Measurements from ENCODE around the gene TSPEAR.
"Not testable (repeated sequence)": the region's sequence is repeated elsewhere in the genome, so short reads cannot be mapped to it uniquely, and the experiment has no call there.

The TSPEAR gene

GRCh38 chr21:44681861-44682579 is 29.4 kb downstream of the TSPEAR start, which contains the start of gene KRTAP12-1:
Gene KRTAP12-1 (minus strand): TSS chr21:44682163. CDS start chr21:44682123, 40 bp downstream.
- FAIRE-seq, result no peak

DNA sequence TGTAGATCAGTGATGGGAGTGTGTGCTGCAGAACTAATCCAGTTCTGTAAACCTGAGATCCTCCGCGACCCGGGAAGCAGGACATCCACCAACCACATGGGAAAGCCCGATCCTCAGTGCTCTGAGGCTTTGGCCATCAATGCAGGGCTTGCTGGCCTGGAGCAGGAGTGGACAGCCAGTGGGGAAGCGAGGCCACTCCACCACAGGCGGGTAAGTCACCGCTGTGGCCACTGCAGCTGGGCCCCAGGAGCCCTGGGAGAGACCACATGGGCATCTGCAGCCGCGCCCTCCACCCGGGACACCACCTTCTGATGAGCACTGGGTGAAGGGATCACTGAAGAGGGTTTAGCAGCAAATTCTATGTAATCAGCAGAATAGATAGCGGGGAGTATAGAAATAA is 30.2 kb downstream of the TSPEAR start:
- FAIRE-seq, result no peak

- FAIRE-seq, result no peak
Observed at GRCh38 chr21:44677881-44678280, 33.5 kb downstream of the TSPEAR start.

- no peak for FAIRE-seq
Observed at GRCh38 chr21:44671911-44672310, 39.5 kb downstream of the TSPEAR start.

DNA sequence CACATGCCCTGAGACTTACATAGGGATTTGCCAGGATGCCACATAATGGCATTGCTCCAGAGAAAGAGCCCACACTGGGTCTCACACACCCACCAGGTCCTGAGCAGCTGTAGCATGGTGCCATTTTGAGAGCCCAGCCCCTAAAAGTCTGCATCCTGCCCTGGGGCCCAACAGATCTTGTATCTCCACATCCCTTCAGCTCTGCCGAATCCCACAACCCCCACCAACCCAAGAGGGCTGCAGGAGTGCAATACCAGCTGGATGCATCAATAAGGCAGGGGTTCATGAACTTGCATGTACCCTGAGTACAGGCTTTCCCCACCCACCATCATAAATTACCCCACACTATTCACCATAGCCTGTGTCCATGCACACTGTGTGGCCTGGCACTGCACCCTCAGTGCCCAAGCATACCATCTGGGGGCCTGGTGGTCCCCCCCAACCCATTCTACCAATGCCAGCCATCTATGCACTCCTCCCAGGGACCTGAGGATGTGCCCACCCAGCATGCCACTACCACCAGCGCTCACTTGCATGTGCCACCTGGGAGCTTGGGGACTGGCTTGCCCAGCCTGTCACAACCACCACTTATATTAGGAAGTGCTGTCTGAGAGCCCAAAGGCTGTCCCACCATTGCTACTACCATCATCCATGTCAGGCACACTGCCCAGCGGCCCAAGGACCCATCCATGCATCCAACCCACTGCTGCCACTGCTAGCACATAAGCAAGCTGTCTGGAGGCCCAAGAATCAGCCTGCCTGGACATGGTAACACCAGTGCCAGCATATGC is 40.5 kb downstream of the TSPEAR start:
- no peak for FAIRE-seq

DNA sequence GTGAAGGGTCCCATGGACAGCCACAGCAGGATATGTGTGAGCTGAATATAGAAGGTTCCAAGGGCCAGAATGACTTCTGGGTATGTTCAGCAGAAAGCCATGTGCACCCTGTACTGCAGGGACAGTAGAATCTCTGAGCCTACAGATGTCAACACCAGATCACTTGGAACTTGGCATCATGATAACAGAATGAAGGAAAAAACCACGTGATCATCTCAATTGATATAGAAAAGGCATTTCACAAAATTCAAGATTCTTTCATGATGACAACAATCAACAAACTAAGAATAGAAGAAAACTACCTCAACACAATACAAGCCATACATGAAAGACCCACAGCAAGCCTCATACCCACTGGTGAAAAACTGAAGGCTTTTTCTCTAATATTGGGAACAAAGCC is 43.8 kb downstream of the TSPEAR start:
- no peak for FAIRE-seq

- FAIRE-seq, result no peak
Observed at GRCh38 chr21:44666401-44667320, 44.7 kb downstream of the TSPEAR start, which contains the start of gene KRTAP12-2. Gene KRTAP12-2 (minus strand): TSS chr21:44666927. CDS start chr21:44666886, 41 bp downstream.

GRCh38 chr21:44664691-44665090 is 46.7 kb downstream of the TSPEAR start:
- FAIRE-seq, result no peak

- not testable (repeated sequence) for FAIRE-seq
Observed at GRCh38 chr21:44661567-44661966, 49.8 kb downstream of the TSPEAR start.

GRCh38 chr21:44658913-44659595 is 52.3 kb downstream of the TSPEAR start:
- no peak for FAIRE-seq

GRCh38 chr21:44658541-44658910 is 52.8 kb downstream of the TSPEAR start:
- FAIRE-seq, result no peak

GRCh38 chr21:44657635-44658540 is 53.5 kb downstream of the TSPEAR start, which contains the start of gene KRTAP12-3:
Gene KRTAP12-3 (plus strand): TSS chr21:44657932. CDS start chr21:44657980, 48 bp downstream.
- no peak for FAIRE-seq

GRCh38 chr21:44656868-44657267 is 54.5 kb downstream of the TSPEAR start:
- FAIRE-seq, result no peak

- no peak for FAIRE-seq
Observed at GRCh38 chr21:44654576-44655175, 56.7 kb downstream of the TSPEAR start, which contains the start of gene KRTAP12-4. Gene KRTAP12-4 (minus strand): TSS chr21:44654659. CDS start chr21:44654614, 45 bp downstream.

- no peak for FAIRE-seq
Observed at GRCh38 chr21:44653656-44654575, 57.5 kb downstream of the TSPEAR start.

DNA sequence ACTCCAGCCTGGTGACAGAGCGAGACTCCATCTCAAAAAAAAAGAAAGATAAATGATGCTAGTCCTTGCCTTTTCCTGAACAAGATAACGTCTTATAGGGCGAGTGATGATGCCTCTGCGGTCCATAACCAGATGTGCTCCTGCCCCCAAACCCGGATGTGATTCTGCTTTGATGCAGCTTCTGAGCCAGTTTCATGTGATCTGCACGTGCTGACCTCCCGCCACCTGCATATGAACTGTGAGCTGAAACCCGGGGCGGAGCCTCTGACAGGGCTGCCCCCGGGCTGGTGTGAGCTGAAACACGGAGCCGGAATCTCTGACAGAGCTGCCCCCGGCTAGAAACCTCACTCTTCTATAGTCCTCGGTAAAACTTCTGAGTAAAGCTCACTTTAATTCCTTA is 58.2 kb downstream of the TSPEAR start:
- no peak for FAIRE-seq

- FAIRE-seq, result no peak
Observed at GRCh38 chr21:44650973-44651675, 60.2 kb downstream of the TSPEAR start.

GRCh38 chr21:44650265-44650972 is 61.0 kb downstream of the TSPEAR start:
- FAIRE-seq, result no peak
